WTC11 (cell line): ENCODE data around the gene TAF6. TPM values are rescaled to one million over a fixed set of nuclear protein-coding genes. Genes with fewer than 3 reads are reported as not detected.

ENCODE experiments used
- ATAC-seq: fragments of 200-7000 bp; cut with Tn5 transposase; 2 replicates; pipeline ENCODE4 v1.10.0; 2021; ENCODE audit warnings: mild to moderate bottlenecking, moderate library complexity
- CTCF ChIA-PET: fragments of 300-600 bp; sonication (Branson Sonifier 250); formaldehyde crosslinking; loops from one replicate; lab custom pipeline; 2021; ENCODE audit warnings: antibody characterized with exemption; lab: Charles Lee
- POLR2A ChIA-PET: fragments of 350-600 bp; sonication (Branson Sonifier 250); formaldehyde crosslinking; loops from one replicate; lab custom pipeline; 2021; ENCODE audit warnings: antibody characterized with exemption; lab: Charles Lee
- DNase-seq: peaks from one replicate; pipeline ENCODE4 v3.0.0; 2021; ENCODE audit warnings: low spot score
- H3K27ac Mint-ChIP-seq: 2 replicates; pipeline ENCODE4 v1.8.0; 2021; ENCODE audit warnings: mixed read lengths
- H3K27me3 Mint-ChIP-seq: 2 replicates; pipeline ENCODE4 v1.8.0; 2021; ENCODE audit warnings: low read depth, mild to moderate bottlenecking, moderate library complexity, mixed read lengths
- H3K36me3 Mint-ChIP-seq: 2 replicates; pipeline ENCODE4 v1.8.0; 2021; ENCODE audit warnings: mixed read lengths
- H3K4me1 Mint-ChIP-seq: 2 replicates; pipeline ENCODE4 v1.8.0; 2022; ENCODE audit warnings: mixed read lengths
- H3K4me3 Mint-ChIP-seq: 2 replicates; pipeline ENCODE4 v1.8.0; 2021; ENCODE audit warnings: mild to moderate bottlenecking, moderate library complexity, mixed read lengths
- H3K9me3 Mint-ChIP-seq: 2 replicates; pipeline ENCODE4 v1.8.0; 2021; ENCODE audit warnings: mixed read lengths
- CBFB ChIP-seq: sonication (generic); formaldehyde crosslinking; IDR thresholded peaks from 2 replicates; pipeline ENCODE4 v1.8.1; 2022; ENCODE audit warnings: mild to moderate bottlenecking, low read depth, missing genetic modification reagents
- EMX1 ChIP-seq: fragments of 250-450 bp; sonication (Bioruptor Pico); IDR thresholded peaks from 2 replicates; pipeline ENCODE4 v1.8.0; 2021; ENCODE audit warnings: mild to moderate bottlenecking
- FOXJ3 ChIP-seq: sonication (generic); formaldehyde crosslinking; IDR thresholded peaks from 2 replicates; pipeline ENCODE4 v1.9.0; 2021; ENCODE audit warnings: missing genetic modification reagents, mild to moderate bottlenecking, borderline replicate concordance
- MYBL2 ChIP-seq: sonication (generic); formaldehyde crosslinking; IDR thresholded peaks from 2 replicates; pipeline ENCODE4 v1.8.1; 2023; ENCODE audit warnings: mild to moderate bottlenecking, moderate library complexity, missing genetic modification reagents
- SMAD4 ChIP-seq: sonication (generic); formaldehyde crosslinking; IDR thresholded peaks from 2 replicates; pipeline ENCODE4 v1.8.0; 2022; ENCODE audit warnings: mild to moderate bottlenecking, missing genetic modification reagents
- ZNF416 ChIP-seq: fragments of 250-450 bp; sonication (Bioruptor Pico); IDR thresholded peaks from 2 replicates; pipeline ENCODE4 v1.9.0; 2021; ENCODE audit warnings: mild to moderate bottlenecking, inconsistent platforms
- ZNF671 ChIP-seq: fragments of 250-450 bp; sonication (Bioruptor Pico); IDR thresholded peaks from 2 replicates; pipeline ENCODE4 v1.8.0; 2021; ENCODE audit warnings: mild to moderate bottlenecking
- total RNA-seq: library from RNA; stranded (reverse); gene quantifications from 3 replicates; pipeline ENCODE4 v1.2.3, GENCODE V29; 2021
- TF ChIP-seq, protein P1 (sequence below): fragments of 250-450 bp; sonication (Bioruptor Pico); IDR thresholded peaks from 2 replicates; pipeline ENCODE4 v1.9.0; 2021; ENCODE audit warnings: mild to moderate bottlenecking
- TF ChIP-seq, protein P2 (sequence below): fragments of 250-450 bp; sonication (Bioruptor Pico); IDR thresholded peaks from 2 replicates; pipeline ENCODE4 v1.9.0; 2021; ENCODE audit warnings: mild to moderate bottlenecking, borderline replicate concordance
- TF ChIP-seq, protein P3 (sequence below): sonication (generic); formaldehyde crosslinking; IDR thresholded peaks from 2 replicates; pipeline ENCODE4 v1.8.1; 2022; ENCODE audit warnings: mild to moderate bottlenecking, moderate library complexity, missing genetic modification reagents
- TF ChIP-seq, protein P4 (sequence below): sonication (generic); formaldehyde crosslinking; IDR thresholded peaks from 2 replicates; pipeline ENCODE4 v1.8.0; 2022; ENCODE audit warnings: missing genetic modification reagents
- TF ChIP-seq, protein P5 (sequence below): sonication (generic); formaldehyde crosslinking; IDR thresholded peaks from 2 replicates; pipeline ENCODE4 v1.8.1; 2023; ENCODE audit warnings: mild to moderate bottlenecking, missing genetic modification reagents, moderate library complexity
- TF ChIP-seq, protein P6 (sequence below): sonication (generic); formaldehyde crosslinking; IDR thresholded peaks from 2 replicates; pipeline ENCODE4 v1.8.0; 2023; ENCODE audit warnings: missing genetic modification reagents
- TF ChIP-seq, protein P7 (sequence below): sonication (generic); formaldehyde crosslinking; IDR thresholded peaks from 2 replicates; pipeline ENCODE4 v1.8.1; 2023; ENCODE audit warnings: mild to moderate bottlenecking, missing genetic modification reagents

Gene TAF6
- total RNA-seq, 1 experiment from 2014 or later: 121 TPM

DNA sequence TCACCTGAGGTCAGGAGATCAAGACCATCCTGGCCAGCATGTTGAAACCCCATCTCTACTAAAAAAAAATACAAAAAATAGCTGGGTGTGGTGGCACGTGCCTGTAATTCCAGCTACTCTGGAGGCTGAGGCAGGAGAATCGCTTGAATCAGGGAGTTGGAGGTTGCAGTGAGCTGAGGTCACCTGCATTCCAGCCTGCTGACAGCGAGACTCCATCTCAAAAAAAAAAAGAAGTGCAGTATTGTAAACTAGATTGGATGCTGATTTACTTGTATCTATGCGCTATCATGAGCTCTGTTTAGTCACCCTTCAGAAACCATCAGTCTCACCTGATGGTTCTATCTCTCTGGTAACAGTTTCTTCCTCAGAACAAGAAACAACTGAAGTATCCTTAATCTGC, 55.8 kb downstream of the TAF6 start:
- DNase-seq (no peak), ATAC-seq (no peak)
- Mint-ChIP-seq H3K27me3 (no peaks in the 10 kb centered on the region), H3K9me3 (no peaks in the 10 kb centered on the region), H3K27ac (no peak overlapping the region), H3K36me3 (peaks cover 62% of the 10 kb centered on the region), H3K4me1 (no peaks in the 10 kb centered on the region), H3K4me3 (no peak overlapping the region)
- CTCF ChIA-PET: interaction anchor here (1.2 kb wide), 1 partner anchor 150 kb away, joined by 3 read pairs; no protein-coding TSS in a partner anchor
- TF ChIP-seq EMX1 (CRISPR knock-in tag) (no peak), ZNF671 (CRISPR knock-in tag) (no peak), CBFB (no peak), MYBL2 (CRISPR knock-in tag) (no peak), SMAD4 (no peak), ZNF416 (CRISPR knock-in tag) (no peak), FOXJ3 (CRISPR knock-in tag) (no peak)
- TF ChIP-seq, protein P1, sequence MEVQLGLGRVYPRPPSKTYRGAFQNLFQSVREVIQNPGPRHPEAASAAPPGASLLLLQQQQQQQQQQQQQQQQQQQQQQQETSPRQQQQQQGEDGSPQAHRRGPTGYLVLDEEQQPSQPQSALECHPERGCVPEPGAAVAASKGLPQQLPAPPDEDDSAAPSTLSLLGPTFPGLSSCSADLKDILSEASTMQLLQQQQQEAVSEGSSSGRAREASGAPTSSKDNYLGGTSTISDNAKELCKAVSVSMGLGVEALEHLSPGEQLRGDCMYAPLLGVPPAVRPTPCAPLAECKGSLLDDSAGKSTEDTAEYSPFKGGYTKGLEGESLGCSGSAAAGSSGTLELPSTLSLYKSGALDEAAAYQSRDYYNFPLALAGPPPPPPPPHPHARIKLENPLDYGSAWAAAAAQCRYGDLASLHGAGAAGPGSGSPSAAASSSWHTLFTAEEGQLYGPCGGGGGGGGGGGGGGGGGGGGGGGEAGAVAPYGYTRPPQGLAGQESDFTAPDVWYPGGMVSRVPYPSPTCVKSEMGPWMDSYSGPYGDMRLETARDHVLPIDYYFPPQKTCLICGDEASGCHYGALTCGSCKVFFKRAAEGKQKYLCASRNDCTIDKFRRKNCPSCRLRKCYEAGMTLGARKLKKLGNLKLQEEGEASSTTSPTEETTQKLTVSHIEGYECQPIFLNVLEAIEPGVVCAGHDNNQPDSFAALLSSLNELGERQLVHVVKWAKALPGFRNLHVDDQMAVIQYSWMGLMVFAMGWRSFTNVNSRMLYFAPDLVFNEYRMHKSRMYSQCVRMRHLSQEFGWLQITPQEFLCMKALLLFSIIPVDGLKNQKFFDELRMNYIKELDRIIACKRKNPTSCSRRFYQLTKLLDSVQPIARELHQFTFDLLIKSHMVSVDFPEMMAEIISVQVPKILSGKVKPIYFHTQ (CRISPR knock-in tag): no peak
- TF ChIP-seq, protein P2, sequence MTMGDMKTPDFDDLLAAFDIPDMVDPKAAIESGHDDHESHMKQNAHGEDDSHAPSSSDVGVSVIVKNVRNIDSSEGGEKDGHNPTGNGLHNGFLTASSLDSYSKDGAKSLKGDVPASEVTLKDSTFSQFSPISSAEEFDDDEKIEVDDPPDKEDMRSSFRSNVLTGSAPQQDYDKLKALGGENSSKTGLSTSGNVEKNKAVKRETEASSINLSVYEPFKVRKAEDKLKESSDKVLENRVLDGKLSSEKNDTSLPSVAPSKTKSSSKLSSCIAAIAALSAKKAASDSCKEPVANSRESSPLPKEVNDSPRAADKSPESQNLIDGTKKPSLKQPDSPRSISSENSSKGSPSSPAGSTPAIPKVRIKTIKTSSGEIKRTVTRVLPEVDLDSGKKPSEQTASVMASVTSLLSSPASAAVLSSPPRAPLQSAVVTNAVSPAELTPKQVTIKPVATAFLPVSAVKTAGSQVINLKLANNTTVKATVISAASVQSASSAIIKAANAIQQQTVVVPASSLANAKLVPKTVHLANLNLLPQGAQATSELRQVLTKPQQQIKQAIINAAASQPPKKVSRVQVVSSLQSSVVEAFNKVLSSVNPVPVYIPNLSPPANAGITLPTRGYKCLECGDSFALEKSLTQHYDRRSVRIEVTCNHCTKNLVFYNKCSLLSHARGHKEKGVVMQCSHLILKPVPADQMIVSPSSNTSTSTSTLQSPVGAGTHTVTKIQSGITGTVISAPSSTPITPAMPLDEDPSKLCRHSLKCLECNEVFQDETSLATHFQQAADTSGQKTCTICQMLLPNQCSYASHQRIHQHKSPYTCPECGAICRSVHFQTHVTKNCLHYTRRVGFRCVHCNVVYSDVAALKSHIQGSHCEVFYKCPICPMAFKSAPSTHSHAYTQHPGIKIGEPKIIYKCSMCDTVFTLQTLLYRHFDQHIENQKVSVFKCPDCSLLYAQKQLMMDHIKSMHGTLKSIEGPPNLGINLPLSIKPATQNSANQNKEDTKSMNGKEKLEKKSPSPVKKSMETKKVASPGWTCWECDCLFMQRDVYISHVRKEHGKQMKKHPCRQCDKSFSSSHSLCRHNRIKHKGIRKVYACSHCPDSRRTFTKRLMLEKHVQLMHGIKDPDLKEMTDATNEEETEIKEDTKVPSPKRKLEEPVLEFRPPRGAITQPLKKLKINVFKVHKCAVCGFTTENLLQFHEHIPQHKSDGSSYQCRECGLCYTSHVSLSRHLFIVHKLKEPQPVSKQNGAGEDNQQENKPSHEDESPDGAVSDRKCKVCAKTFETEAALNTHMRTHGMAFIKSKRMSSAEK (CRISPR knock-in tag): no peak
- TF ChIP-seq, protein P3, sequence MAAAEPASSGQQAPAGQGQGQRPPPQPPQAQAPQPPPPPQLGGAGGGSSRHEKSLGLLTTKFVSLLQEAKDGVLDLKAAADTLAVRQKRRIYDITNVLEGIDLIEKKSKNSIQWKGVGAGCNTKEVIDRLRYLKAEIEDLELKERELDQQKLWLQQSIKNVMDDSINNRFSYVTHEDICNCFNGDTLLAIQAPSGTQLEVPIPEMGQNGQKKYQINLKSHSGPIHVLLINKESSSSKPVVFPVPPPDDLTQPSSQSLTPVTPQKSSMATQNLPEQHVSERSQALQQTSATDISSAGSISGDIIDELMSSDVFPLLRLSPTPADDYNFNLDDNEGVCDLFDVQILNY (CRISPR knock-in tag): no peak
- TF ChIP-seq, protein P4, sequence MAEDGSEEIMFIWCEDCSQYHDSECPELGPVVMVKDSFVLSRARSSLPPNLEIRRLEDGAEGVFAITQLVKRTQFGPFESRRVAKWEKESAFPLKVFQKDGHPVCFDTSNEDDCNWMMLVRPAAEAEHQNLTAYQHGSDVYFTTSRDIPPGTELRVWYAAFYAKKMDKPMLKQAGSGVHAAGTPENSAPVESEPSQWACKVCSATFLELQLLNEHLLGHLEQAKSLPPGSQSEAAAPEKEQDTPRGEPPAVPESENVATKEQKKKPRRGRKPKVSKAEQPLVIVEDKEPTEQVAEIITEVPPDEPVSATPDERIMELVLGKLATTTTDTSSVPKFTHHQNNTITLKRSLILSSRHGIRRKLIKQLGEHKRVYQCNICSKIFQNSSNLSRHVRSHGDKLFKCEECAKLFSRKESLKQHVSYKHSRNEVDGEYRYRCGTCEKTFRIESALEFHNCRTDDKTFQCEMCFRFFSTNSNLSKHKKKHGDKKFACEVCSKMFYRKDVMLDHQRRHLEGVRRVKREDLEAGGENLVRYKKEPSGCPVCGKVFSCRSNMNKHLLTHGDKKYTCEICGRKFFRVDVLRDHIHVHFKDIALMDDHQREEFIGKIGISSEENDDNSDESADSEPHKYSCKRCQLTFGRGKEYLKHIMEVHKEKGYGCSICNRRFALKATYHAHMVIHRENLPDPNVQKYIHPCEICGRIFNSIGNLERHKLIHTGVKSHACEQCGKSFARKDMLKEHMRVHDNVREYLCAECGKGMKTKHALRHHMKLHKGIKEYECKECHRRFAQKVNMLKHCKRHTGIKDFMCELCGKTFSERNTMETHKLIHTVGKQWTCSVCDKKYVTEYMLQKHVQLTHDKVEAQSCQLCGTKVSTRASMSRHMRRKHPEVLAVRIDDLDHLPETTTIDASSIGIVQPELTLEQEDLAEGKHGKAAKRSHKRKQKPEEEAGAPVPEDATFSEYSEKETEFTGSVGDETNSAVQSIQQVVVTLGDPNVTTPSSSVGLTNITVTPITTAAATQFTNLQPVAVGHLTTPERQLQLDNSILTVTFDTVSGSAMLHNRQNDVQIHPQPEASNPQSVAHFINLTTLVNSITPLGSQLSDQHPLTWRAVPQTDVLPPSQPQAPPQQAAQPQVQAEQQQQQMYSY: no peak
- TF ChIP-seq, protein P5, sequence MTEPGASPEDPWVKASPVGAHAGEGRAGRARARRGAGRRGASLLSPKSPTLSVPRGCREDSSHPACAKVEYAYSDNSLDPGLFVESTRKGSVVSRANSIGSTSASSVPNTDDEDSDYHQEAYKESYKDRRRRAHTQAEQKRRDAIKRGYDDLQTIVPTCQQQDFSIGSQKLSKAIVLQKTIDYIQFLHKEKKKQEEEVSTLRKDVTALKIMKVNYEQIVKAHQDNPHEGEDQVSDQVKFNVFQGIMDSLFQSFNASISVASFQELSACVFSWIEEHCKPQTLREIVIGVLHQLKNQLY (CRISPR knock-in tag): no peak
- TF ChIP-seq, protein P6, sequence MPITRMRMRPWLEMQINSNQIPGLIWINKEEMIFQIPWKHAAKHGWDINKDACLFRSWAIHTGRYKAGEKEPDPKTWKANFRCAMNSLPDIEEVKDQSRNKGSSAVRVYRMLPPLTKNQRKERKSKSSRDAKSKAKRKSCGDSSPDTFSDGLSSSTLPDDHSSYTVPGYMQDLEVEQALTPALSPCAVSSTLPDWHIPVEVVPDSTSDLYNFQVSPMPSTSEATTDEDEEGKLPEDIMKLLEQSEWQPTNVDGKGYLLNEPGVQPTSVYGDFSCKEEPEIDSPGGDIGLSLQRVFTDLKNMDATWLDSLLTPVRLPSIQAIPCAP: no peak
- TF ChIP-seq, protein P7, sequence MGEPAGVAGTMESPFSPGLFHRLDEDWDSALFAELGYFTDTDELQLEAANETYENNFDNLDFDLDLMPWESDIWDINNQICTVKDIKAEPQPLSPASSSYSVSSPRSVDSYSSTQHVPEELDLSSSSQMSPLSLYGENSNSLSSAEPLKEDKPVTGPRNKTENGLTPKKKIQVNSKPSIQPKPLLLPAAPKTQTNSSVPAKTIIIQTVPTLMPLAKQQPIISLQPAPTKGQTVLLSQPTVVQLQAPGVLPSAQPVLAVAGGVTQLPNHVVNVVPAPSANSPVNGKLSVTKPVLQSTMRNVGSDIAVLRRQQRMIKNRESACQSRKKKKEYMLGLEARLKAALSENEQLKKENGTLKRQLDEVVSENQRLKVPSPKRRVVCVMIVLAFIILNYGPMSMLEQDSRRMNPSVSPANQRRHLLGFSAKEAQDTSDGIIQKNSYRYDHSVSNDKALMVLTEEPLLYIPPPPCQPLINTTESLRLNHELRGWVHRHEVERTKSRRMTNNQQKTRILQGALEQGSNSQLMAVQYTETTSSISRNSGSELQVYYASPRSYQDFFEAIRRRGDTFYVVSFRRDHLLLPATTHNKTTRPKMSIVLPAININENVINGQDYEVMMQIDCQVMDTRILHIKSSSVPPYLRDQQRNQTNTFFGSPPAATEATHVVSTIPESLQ: no peak
- TF ChIP-seq, all 79 proteins: peak for 0
- POLR2A ChIA-PET: interaction anchor here (0.7 to 1.3 kb wide), 2 partner anchors 77 to 352 kb away, joined by 4 read pairs; no protein-coding TSS in a partner anchor
